SK-N-SH treated with all-trans-retinoic acid at 6 μM for 48 hours (cell line): ENCODE measurements around the gene EDDM3A.
"Not testable (repeated sequence)": the region's sequence is repeated elsewhere in the genome, so short reads cannot be mapped to it uniquely, and the experiment has no call there.

Experiments
- ATAC-seq: fragments of 200-7000 bp; cut with Tn5 transposase; 3 replicates; pipeline ENCODE4 v1.9.1; 2020; ENCODE audit warnings: mild to moderate bottlenecking, moderate library complexity
- ARNTL ChIP-seq: fragments of 450-650 bp; formaldehyde crosslinking; IDR thresholded peaks from 2 replicates; pipeline ENCODE4 v1.5.0; 2020; ENCODE audit warnings: low read depth, mild to moderate bottlenecking, moderate library complexity, borderline replicate concordance
- BACH2 ChIP-seq: fragments of 250-450 bp; sonication (Bioruptor Pico); IDR thresholded peaks from 2 replicates; pipeline ENCODE4 v1.9.0; 2021; ENCODE audit warnings: mild to moderate bottlenecking, borderline replicate concordance
- CREB5 ChIP-seq: fragments of 250-450 bp; sonication (Bioruptor Pico); IDR thresholded peaks from 2 replicates; pipeline ENCODE4 v1.5.1; 2020; ENCODE audit warnings: low read depth, mild to moderate bottlenecking, moderate library complexity
- CSDC2 ChIP-seq: fragments of 250-450 bp; sonication (Bioruptor Pico); IDR thresholded peaks from 2 replicates; pipeline ENCODE4 v1.5.0; 2020; ENCODE audit warnings: mild to moderate bottlenecking, moderate library complexity
- CSRNP3 ChIP-seq: fragments of 250-450 bp; sonication (Bioruptor Pico); IDR thresholded peaks from 2 replicates; pipeline ENCODE4 v1.5.1; 2021; ENCODE audit warnings: mild to moderate bottlenecking, moderate library complexity
- ESRRG ChIP-seq: fragments of 250-450 bp; sonication (Bioruptor Pico); IDR thresholded peaks from 2 replicates; pipeline ENCODE4 v1.6.1; 2021; ENCODE audit warnings: mild to moderate bottlenecking
- GLIS3 ChIP-seq: fragments of 250-450 bp; sonication (Bioruptor Pico); IDR thresholded peaks from 2 replicates; pipeline ENCODE4 v1.5.0; 2020; ENCODE audit warnings: mild to moderate bottlenecking, moderate library complexity
- ISL1 ChIP-seq: fragments of 250-450 bp; sonication (Bioruptor Pico); IDR thresholded peaks from 2 replicates; pipeline ENCODE4 v2.1.2; 2022; ENCODE audit warnings: mild to moderate bottlenecking, moderate library complexity
- OSR1 ChIP-seq: fragments of 250-450 bp; sonication (Bioruptor Pico); IDR thresholded peaks from 2 replicates; pipeline ENCODE4 v1.8.0; 2022; ENCODE audit warnings: moderate library complexity, mild to moderate bottlenecking, inconsistent platforms
- POU6F1 ChIP-seq: fragments of 250-450 bp; sonication (Bioruptor Pico); IDR thresholded peaks from 2 replicates; pipeline ENCODE4 v1.8.0; 2021; ENCODE audit warnings: low read depth, mild to moderate bottlenecking, moderate library complexity, borderline replicate concordance
- PPARA ChIP-seq: fragments of 250-450 bp; sonication (Bioruptor Pico); IDR thresholded peaks from 2 replicates; pipeline ENCODE4 v1.5.0; 2020; ENCODE audit warnings: mild to moderate bottlenecking, borderline replicate concordance
- RARB ChIP-seq: fragments of 250-450 bp; sonication (Bioruptor Pico); IDR thresholded peaks from 2 replicates; pipeline ENCODE4 v1.8.0; 2021; ENCODE audit warnings: mild to moderate bottlenecking, moderate library complexity
- SNAI2 ChIP-seq: fragments of 250-450 bp; sonication (Bioruptor Pico); IDR thresholded peaks from 2 replicates; pipeline ENCODE4 v1.5.0; 2020; ENCODE audit warnings: mild to moderate bottlenecking, moderate library complexity
- TCF4 ChIP-seq: fragments of 250-450 bp; sonication (Bioruptor Pico); IDR thresholded peaks from 2 replicates; pipeline ENCODE4 v1.8.0; 2021; ENCODE audit warnings: mild to moderate bottlenecking, moderate library complexity, borderline replicate concordance
- TOX ChIP-seq: fragments of 250-450 bp; sonication (Bioruptor Pico); IDR thresholded peaks from 2 replicates; pipeline ENCODE4 v1.8.0; 2021; ENCODE audit warnings: mild to moderate bottlenecking, moderate library complexity, borderline replicate concordance
- ZC3H10 ChIP-seq: fragments of 250-450 bp; sonication (Bioruptor Pico); IDR thresholded peaks from 2 replicates; pipeline ENCODE4 v1.5.1; 2021; ENCODE audit warnings: mild to moderate bottlenecking, moderate library complexity
- ZFP3 ChIP-seq: fragments of 250-450 bp; sonication (Bioruptor Pico); IDR thresholded peaks from 2 replicates; pipeline ENCODE4 v1.5.0; 2020; ENCODE audit warnings: mild to moderate bottlenecking, moderate library complexity
- ZFP30 ChIP-seq: fragments of 450-650 bp; formaldehyde crosslinking; IDR thresholded peaks from 2 replicates; pipeline ENCODE4 v1.5.0; 2022; ENCODE audit warnings: mild to moderate bottlenecking, moderate library complexity
- ZNF565 ChIP-seq: fragments of 450-650 bp; formaldehyde crosslinking; conservative IDR thresholded peaks from 2 replicates; pipeline ENCODE4 v1.5.0; 2020; ENCODE audit warnings: low read depth, mild to moderate bottlenecking, moderate library complexity
- ZNF70 ChIP-seq: fragments of 450-650 bp; formaldehyde crosslinking; IDR thresholded peaks from 2 replicates; pipeline ENCODE4 v1.5.0; 2020; ENCODE audit warnings: mild to moderate bottlenecking, moderate library complexity
- ZNF8 ChIP-seq: fragments of 450-650 bp; formaldehyde crosslinking; IDR thresholded peaks from 2 replicates; pipeline ENCODE4 v1.5.0; 2020; ENCODE audit warnings: mild to moderate bottlenecking, moderate library complexity

Gene EDDM3A

GRCh38 chr14:20734430-20734806, 11.3 kb upstream of the EDDM3A start:
- ATAC-seq = no peak
- no peak for TF ChIP-seq ZC3H10
- no peak for TF ChIP-seq CSDC2 (CRISPR knock-in tag)
- no peak for TF ChIP-seq PPARA (CRISPR knock-in tag)
- no peak for TF ChIP-seq ZNF70 (CRISPR knock-in tag)

GRCh38 chr14:20738292-20738691, 7.4 kb upstream of the EDDM3A start:
- not testable (repeated sequence) for ATAC-seq

GRCh38 chr14:20742132-20742531, 3.6 kb upstream of the EDDM3A start:
- no peak for TF ChIP-seq ISL1 (CRISPR knock-in tag)
- no peak for TF ChIP-seq TCF4
- TF ChIP-seq ZNF8 (CRISPR knock-in tag) = no peak
- TF ChIP-seq ZC3H10 = no peak
- TF ChIP-seq OSR1 (CRISPR knock-in tag) = no peak
- TF ChIP-seq POU6F1 = no peak
- TF ChIP-seq ZFP30 (CRISPR knock-in tag) = no peak
- TF ChIP-seq CSDC2 (CRISPR knock-in tag) = no peak
- no peak for TF ChIP-seq ZNF565 (CRISPR knock-in tag)
- no peak for TF ChIP-seq RARB (CRISPR knock-in tag)
- no peak for TF ChIP-seq ZFP3 (CRISPR knock-in tag)
- TF ChIP-seq CREB5 = no peak
- TF ChIP-seq ZNF70 (CRISPR knock-in tag) = no peak
- TF ChIP-seq ARNTL (CRISPR knock-in tag) = no peak
- TF ChIP-seq SNAI2 (CRISPR knock-in tag) = no peak
- ATAC-seq = no peak

GRCh38 chr14:20743556-20743955, 2.1 kb upstream of the EDDM3A start:
- TF ChIP-seq CSDC2 (CRISPR knock-in tag) = no peak
- TF ChIP-seq POU6F1 = no peak
- TF ChIP-seq ZNF70 (CRISPR knock-in tag) = no peak
- no peak for TF ChIP-seq TCF4
- no peak for TF ChIP-seq ESRRG (CRISPR knock-in tag)
- TF ChIP-seq ARNTL (CRISPR knock-in tag) = no peak

GRCh38 chr14:20746566-20746965, 879 bp downstream of the EDDM3A start:
- TF ChIP-seq GLIS3 (no peak), BACH2 (CRISPR knock-in tag) (no peak), PPARA (CRISPR knock-in tag) (no peak), ZNF70 (CRISPR knock-in tag) (no peak), SNAI2 (CRISPR knock-in tag) (no peak), ZNF8 (CRISPR knock-in tag) (no peak), ZC3H10 (no peak), RARB (CRISPR knock-in tag) (no peak), TOX (CRISPR knock-in tag) (no peak), ZFP30 (CRISPR knock-in tag) (no peak), CSDC2 (CRISPR knock-in tag) (no peak), ESRRG (CRISPR knock-in tag) (no peak), CREB5 (no peak), ARNTL (CRISPR knock-in tag) (no peak), POU6F1 (no peak), CSRNP3 (CRISPR knock-in tag) (no peak), ISL1 (CRISPR knock-in tag) (no peak)
- ATAC-seq = no peak

More at GRCh38 chr14:20743556-20743955, 2.1 kb upstream of the EDDM3A start:
- no peak for ATAC-seq
